Stimulated activated CD4-positive, alpha-beta T cell treated with anti-CD3 and anti-CD28 coated beads, Interleukin-4, amount 100 ng/mL, for 4 hours (primary cell): Measurements from ENCODE around the gene HMGB1.
"Not testable (repeated sequence)": the region's sequence is repeated elsewhere in the genome, so short reads cannot be mapped to it uniquely, and the experiment has no call there.

ENCODE experiments used
- DNase-seq, 2 experiments: peaks; one replicate each; pipeline ENCODE4 v3.0.0-alpha.2; 2020

Gene HMGB1

DNA sequence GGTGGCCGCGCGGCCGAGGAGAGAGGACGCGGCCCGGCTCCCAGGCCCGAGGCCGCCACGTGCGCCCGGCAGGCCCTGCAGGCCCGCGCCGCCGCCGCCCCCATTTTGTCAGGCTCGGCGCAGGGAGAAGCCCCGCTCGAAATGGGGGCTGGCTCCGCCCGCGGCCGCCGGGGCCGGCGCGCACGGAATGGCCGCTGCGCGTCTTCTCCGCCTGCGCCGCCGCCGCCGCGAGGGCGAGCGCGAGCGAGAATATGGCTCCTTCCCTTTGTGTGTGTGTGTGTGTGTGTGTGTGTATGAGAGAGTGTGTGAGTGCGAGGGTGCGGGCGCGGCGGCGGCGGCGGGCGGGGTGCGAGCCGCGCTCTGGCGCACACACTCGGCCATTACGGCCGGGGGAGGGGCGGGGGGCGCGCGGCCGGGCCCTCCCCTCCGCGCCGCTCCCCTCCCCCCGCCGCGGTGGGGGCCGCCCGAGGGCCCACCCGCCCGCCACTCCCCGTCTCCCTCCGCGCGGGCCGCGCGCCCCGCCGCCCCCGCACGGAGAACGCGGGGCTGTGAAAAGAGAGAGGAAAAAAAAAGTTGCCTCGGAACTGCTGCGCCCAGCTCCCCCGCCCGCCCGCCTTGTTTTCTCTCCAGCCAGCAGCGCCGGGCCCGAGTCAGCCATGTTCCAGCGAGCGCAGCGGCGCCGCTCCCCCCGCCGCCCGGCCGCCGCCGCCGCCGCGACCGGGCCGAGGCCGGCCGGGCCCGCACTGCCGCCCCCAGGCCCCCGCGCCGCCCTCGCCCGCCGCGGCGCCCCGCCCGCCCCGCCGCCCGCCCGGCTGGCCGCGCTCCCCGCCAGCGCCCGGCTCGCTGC is 1.0 kb downstream of the HMGB1 start:
- peak; percentile 82 for DNase-seq

GRCh38 chr13:30463787-30464495 is 1.8 kb downstream of the HMGB1 start:
- peak; percentile 61 to 66 for DNase-seq

GRCh38 chr13:30461279-30462066 is 4.3 kb downstream of the HMGB1 start:
- DNase-seq = not testable (repeated sequence)

- no peak for DNase-seq
These were observed 8.3 kb downstream of the HMGB1 start for GRCh38 chr13:30457306-30457891.

- no peak for DNase-seq
These were observed 9.4 kb downstream of the HMGB1 start for GRCh38 chr13:30456290-30456689.

GRCh38 chr13:30454991-30455390 is 10.7 kb downstream of the HMGB1 start:
- no peak for DNase-seq

DNA sequence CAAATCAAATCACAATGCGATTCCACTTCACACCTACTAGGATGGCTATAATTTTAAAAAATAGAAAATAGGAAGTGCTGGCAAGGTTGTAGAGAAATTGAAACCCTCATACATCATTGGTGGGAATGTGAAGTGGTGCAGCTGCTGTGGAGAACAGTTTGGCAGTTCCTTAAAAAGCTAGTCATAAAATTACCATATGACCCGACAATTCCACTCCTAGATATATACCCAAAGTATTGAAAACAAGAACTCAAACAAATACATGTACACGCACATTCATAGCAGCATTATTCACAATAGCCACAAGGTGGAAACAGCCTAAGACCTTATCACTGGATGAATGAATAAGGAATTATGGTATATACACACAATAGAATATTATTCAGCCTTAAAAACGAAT is 12.0 kb downstream of the HMGB1 start:
- DNase-seq = no peak

- not testable (repeated sequence) for DNase-seq
These were observed 14.3 kb downstream of the HMGB1 start for GRCh38 chr13:30451476-30451875.

- no peak for DNase-seq
These were observed 15.7 kb downstream of the HMGB1 start for GRCh38 chr13:30450066-30450465.

DNA sequence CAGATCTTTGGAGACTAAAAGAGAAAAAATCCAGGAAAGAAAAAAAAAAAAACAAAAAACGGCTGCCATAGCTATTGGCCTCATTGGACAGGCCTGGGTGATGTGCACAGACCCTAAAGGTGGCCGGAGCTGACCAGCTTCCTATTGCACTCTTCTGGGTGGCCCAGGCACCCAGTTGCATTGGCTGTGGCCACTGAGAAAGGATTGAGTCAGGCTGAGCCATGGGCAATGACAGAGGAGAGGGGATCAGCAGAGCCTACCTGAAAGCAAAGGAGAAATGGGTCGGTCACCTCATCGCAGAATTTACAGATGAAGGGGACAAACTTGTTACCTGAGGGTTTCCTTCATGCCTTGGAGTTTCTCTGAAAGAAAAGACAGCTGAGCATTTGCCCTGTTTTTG is 17.3 kb downstream of the HMGB1 start:
- no peak for DNase-seq

DNA sequence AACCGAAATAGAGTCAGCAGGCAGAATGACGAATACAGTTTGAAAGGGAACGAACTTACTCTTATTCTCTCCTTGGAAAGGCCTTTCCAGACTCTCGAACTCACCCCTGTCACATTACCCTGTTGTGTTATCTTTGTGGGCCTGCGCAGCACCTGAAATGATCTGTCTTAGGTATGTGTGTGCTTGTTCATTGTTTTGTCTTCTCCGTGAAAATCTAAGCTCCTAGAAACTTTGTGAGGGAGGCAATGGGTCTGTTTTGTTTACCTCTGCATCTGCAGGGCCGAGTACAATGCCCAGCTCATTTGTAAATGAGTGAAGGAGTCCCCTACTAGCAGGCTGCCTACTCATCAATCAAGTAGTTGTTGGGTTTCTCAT is 19.6 kb downstream of the HMGB1 start:
- no peak for DNase-seq

GRCh38 chr13:30443957-30444404 is 21.8 kb downstream of the HMGB1 start:
- DNase-seq = no peak

- DNase-seq = not testable (repeated sequence)
These were observed 22.2 kb downstream of the HMGB1 start for GRCh38 chr13:30443491-30443890.

- no peak for DNase-seq
These were observed 22.8 kb downstream of the HMGB1 start for GRCh38 chr13:30442926-30443325.

DNA sequence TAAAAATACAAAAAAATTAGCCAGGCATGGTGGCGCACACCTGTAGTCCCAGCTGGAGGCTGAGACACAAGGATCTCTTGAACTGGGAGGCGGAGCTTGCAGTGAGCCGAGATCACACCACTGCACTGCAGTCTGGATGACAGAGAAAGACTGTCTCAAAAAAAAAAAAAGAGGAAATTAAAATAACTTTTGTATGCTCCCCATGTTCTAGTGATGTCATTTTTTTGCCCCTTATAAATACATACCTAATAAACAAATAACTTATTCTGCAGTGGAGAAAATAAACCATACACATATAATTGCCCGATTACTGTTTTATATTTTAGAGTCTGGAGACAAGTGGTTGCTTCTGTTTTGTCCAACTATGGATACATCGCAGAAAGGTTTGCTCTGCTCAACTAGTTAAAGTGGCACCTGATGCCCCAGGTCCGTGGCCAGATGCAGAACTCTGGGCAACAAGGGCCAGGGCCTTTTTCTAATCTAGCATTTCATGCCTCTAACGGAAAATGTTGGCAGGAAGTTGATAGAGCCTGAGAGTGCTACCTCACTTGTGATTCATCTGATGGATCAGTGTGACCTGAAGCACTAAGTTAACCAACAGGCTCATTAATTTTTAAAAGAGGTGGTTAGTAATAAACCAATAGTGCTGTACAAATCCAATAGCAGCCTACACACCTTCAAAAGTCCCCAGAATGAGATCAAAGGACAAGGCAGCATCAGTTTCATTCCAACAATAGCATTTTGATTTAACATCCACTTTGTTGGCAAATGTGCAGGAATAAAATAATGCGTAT is 24.6 kb downstream of the HMGB1 start:
- no peak for DNase-seq

DNA sequence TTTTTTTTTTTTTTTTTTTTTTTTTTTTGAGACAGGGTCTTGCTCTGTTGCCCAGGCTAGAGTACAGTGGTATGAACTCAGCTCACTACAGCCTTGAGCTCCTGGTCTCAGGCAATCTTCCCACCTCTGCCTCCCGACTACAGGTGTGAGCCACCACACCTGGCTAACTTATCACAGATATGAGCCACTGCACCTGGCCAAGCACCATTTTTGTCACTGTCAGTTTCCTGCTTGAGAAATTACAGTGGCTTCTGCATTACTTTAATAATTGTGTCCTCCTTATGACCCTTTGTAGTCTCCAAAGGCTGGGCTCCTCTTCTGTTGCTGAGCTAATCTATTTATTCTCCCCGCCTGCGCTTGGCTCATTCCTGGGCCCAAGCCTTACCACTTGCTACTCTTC is 27.4 kb downstream of the HMGB1 start:
- DNase-seq = no peak

GRCh38 chr13:30437177-30437576 is 28.6 kb downstream of the HMGB1 start:
- DNase-seq = no peak

GRCh38 chr13:30435911-30436451 is 29.8 kb downstream of the HMGB1 start:
- no peak for DNase-seq

GRCh38 chr13:30431269-30431940 is 34.3 kb downstream of the HMGB1 start:
- no peak for DNase-seq

GRCh38 chr13:30429721-30430694 is 35.7 kb downstream of the HMGB1 start:
- DNase-seq = peak in 1 of 2 experiments; percentile 58
